Activated naive CD8-positive, alpha-beta T cell treated with anti-CD3 and anti-CD28 coated beads, Interleukin-2, amount 50 U/mL, for 24 hours (primary cell): ENCODE results near the gene C3orf80.
"Not testable (repeated sequence)": the region's sequence is repeated elsewhere in the genome, so short reads cannot be mapped to it uniquely, and the experiment has no call there.

Source experiments
- ATAC-seq: fragments of 150-1000 bp; cut with Tn5 transposase; one replicate; pipeline ENCODE4 v1.10.0; 2021
- DNase-seq: peaks from one replicate; pipeline ENCODE4 v3.0.0; 2021
- H3K27ac Mint-ChIP-seq: one replicate; pipeline ENCODE4 v1.8.0; 2021; ENCODE audit warnings: mild to moderate bottlenecking, mixed read lengths
- H3K27me3 Mint-ChIP-seq: one replicate; pipeline ENCODE4 v1.8.0; 2021; ENCODE audit warnings: mixed read lengths
- H3K36me3 Mint-ChIP-seq: one replicate; pipeline ENCODE4 v1.8.0; 2021; ENCODE audit warnings: low read depth, mixed read lengths
- H3K4me1 Mint-ChIP-seq: one replicate; pipeline ENCODE4 v1.8.0; 2021; ENCODE audit warnings: mixed read lengths
- H3K4me3 Mint-ChIP-seq: one replicate; pipeline ENCODE4 v1.8.0; 2021; ENCODE audit warnings: mild to moderate bottlenecking, moderate library complexity, mixed read lengths
- H3K9me3 Mint-ChIP-seq: one replicate; pipeline ENCODE4 v1.8.0; 2021; ENCODE audit warnings: mixed read lengths

C3orf80 gene

DNA sequence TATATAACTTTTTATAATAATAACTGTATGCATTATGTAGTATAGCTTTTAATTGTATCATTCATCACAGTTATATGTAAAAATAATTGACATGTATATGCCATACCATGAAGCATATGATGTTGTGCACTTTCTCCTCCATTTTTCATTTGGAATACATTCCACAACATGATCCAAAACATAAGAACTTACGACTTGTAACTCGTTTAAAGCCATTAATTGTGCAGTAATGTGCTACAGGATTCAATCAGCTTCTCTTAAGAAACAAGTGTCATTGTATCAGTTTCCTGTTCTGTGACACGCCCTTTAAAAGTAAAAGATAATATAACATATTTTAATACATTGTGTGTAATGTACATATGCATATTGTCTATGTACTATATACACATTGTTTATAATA lies 2.2 kb downstream of the C3orf80 start:
- no peaks in the 10 kb centered on the region for H3K9me3 Mint-ChIP-seq
- no peak overlapping the region for H3K4me3 Mint-ChIP-seq
- DNase-seq = no peak
- ATAC-seq = no peak
- H3K27ac Mint-ChIP-seq = no peak overlapping the region
- H3K36me3 Mint-ChIP-seq = no peaks in the 10 kb centered on the region
- H3K27me3 Mint-ChIP-seq = peaks cover 53% of the 10 kb centered on the region
- H3K4me1 Mint-ChIP-seq = peaks cover 12% of the 10 kb centered on the region

DNA sequence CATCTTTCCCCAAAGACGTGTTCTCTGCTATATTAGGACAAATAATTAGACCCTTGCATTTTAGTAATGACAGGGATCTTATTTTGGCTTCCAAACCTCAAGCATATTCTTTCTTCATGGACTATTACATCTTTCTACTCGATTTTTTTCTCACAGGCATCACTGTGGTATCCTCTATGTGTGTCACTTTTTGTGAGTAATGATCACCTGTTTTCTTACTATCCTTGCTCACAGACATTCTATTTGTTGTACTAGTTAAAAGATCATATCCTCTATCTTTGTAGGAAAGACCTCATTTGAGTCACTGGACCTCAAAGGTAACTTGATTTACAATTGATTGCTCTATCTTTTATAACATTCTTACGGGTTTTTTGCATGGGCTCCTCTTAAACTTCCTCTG lies 6.8 kb downstream of the C3orf80 start:
- Mint-ChIP-seq H3K4me1 (no peaks in the 10 kb centered on the region), H3K4me3 (no peak overlapping the region), H3K27ac (no peak overlapping the region), H3K36me3 (no peaks in the 10 kb centered on the region), H3K9me3 (no peaks in the 10 kb centered on the region), H3K27me3 (peaks cover 24% of the 10 kb centered on the region)
- DNase-seq = no peak
- ATAC-seq = no peak

GRCh38 chr3:160240719-160241118 lies 15.5 kb downstream of the C3orf80 start:
- not testable (repeated sequence) for H3K27me3 Mint-ChIP-seq, ATAC-seq, H3K4me3 Mint-ChIP-seq, H3K4me1 Mint-ChIP-seq, H3K36me3 Mint-ChIP-seq, H3K27ac Mint-ChIP-seq, DNase-seq
- H3K9me3 Mint-ChIP-seq = peaks cover 14% of the 10 kb centered on the region

DNA sequence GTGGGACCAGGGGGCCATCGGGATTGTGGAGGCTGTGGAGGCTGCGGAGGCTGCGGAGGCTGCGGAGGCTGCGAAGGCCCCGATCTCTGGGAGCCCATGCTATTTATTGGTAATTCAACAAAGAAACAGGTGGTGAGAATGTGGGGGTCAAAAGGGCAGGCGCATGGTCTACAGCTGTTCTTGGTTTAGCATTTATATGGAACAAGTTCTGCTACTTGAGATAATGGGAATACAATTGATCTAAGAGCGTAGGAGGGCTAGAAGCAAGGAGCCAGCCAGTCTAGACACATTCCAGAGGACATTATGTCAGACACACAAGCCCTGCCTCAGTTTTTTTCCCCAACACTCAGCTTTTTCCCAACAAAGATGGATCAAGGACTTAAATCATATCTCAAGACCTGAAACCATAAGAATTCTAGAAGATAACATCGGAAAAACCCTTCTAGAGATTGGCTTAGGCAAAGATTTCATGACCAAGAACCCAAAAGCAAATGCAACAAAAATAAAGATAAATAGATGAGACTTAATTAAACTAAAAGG lies 20.1 kb downstream of the C3orf80 start:
- Mint-ChIP-seq H3K9me3 (peaks cover 14% of the 10 kb centered on the region), H3K4me1 (no peaks in the 10 kb centered on the region), H3K27me3 (peaks cover 3% of the 10 kb centered on the region), H3K27ac (no peak overlapping the region), H3K4me3 (no peak overlapping the region), H3K36me3 (no peaks in the 10 kb centered on the region)
- ATAC-seq (no peak), DNase-seq (no peak)

DNA sequence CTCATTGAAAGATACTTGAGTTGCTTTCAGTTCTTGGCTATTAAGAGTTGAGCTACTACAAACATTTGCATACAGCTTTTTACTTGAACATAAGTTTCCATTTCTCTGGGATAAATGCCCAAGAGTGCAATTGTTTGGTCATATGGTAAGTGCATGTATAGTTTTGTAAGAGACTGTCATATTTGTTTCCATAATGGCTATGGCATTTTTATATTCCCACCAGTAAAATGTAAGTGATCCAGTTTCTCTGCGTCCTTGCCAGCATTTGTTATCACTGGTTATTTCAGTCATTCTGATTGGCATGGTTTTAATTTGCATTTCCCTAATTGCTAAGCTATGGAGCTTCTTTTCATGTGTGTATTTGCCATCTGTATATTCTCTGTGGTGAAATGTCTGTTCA lies 22.5 kb downstream of the C3orf80 start:
- Mint-ChIP-seq H3K4me1 (no peaks in the 10 kb centered on the region), H3K4me3 (no peak overlapping the region), H3K36me3 (no peaks in the 10 kb centered on the region), H3K27ac (no peak overlapping the region), H3K9me3 (peaks cover 13% of the 10 kb centered on the region), H3K27me3 (no peaks in the 10 kb centered on the region)
- ATAC-seq (no peak), DNase-seq (no peak)

DNA sequence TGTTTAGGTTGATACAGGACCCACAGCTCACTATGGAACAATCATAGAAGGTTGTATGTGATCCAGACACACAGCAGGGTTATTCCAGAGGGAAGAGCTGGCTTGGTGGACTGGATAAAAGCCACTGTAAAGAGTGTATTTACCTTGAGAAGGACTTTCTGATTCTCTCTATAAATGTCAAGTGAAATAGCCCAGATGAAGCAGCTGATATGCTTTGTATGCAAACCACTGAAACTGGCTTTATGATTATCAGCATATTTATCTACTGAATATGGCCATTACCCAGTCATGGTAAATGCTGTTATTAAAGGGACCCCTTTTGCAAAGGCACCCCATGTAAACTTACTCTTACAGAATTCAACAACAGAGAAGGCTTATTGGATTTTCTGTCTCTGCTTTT lies 28.1 kb downstream of the C3orf80 start:
- Mint-ChIP-seq H3K4me3 (no peak overlapping the region), H3K36me3 (peaks cover 4% of the 10 kb centered on the region)

GRCh38 chr3:160257606-160258005 lies 32.4 kb downstream of the C3orf80 start:
- no peaks in the 10 kb centered on the region for H3K27me3 Mint-ChIP-seq
- H3K36me3 Mint-ChIP-seq = peaks cover 6% of the 10 kb centered on the region
- H3K9me3 Mint-ChIP-seq = no peaks in the 10 kb centered on the region
- no peak for DNase-seq
- H3K27ac Mint-ChIP-seq = no peak overlapping the region
- H3K4me1 Mint-ChIP-seq = no peaks in the 10 kb centered on the region
- ATAC-seq = no peak
- H3K4me3 Mint-ChIP-seq = no peak overlapping the region

More for the DNA sequence above, 28.1 kb downstream of the C3orf80 start:
- Mint-ChIP-seq H3K27me3 (no peaks in the 10 kb centered on the region), H3K27ac (no peak overlapping the region), H3K9me3 (no peaks in the 10 kb centered on the region), H3K4me1 (no peaks in the 10 kb centered on the region)
- no peak for ATAC-seq
- no peak for DNase-seq

- H3K9me3 Mint-ChIP-seq = no peaks in the 10 kb centered on the region
- H3K4me1 Mint-ChIP-seq = no peaks in the 10 kb centered on the region
- no peak overlapping the region for H3K4me3 Mint-ChIP-seq
- ATAC-seq = no peak
- DNase-seq = no peak
- H3K36me3 Mint-ChIP-seq = peaks cover 6% of the 10 kb centered on the region
- no peak overlapping the region for H3K27ac Mint-ChIP-seq
- no peaks in the 10 kb centered on the region for H3K27me3 Mint-ChIP-seq
These were observed 34.4 kb downstream of the C3orf80 start for GRCh38 chr3:160259589-160259988.

DNA sequence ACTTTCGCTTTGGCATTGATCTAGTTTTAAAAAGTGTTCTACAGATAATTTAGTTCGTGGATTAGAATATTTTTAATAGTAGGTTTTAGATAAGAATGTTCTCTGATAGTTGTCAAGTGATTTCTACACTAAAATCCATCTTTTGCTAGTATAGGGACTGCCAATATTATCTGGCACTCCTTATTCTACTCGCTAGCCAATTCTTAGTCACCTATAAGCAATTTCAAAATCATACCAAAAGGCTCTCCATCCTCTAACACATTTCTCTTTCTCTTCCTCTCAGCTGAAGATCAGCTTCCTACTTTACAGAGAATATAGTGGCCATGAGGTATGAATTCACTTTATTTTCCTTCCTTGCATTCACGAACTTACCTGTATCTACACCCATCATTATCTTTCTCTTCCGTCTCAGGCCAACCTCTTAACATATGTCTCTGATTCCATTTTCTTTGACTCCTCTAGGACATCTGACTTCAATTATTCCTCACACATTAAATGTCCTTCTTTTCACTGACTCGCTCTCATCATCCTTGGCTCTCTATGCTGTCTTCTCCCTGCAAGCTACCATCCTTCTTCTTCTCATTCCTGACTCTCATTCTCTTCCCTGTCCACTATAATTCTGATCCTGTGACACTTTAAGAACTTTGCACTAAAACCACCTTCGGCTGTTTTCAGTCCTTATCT lies 35.5 kb downstream of the C3orf80 start:
- no peak overlapping the region for H3K27ac Mint-ChIP-seq
- DNase-seq (no peak), ATAC-seq (no peak)
- H3K36me3 Mint-ChIP-seq = peaks cover 6% of the 10 kb centered on the region
- no peaks in the 10 kb centered on the region for H3K4me1 Mint-ChIP-seq
- H3K9me3 Mint-ChIP-seq = no peaks in the 10 kb centered on the region
- H3K4me3 Mint-ChIP-seq = no peak overlapping the region
- H3K27me3 Mint-ChIP-seq = no peaks in the 10 kb centered on the region

GRCh38 chr3:160265088-160265487 lies 39.9 kb downstream of the C3orf80 start:
- no peak overlapping the region for H3K4me3 Mint-ChIP-seq

More at GRCh38 chr3:160265088-160265487, 39.9 kb downstream of the C3orf80 start:
- no peaks in the 10 kb centered on the region for H3K4me1 Mint-ChIP-seq
- no peak for DNase-seq
- ATAC-seq = no peak
- H3K36me3 Mint-ChIP-seq = peaks cover 5% of the 10 kb centered on the region
- no peaks in the 10 kb centered on the region for H3K27me3 Mint-ChIP-seq
- H3K9me3 Mint-ChIP-seq = no peaks in the 10 kb centered on the region
- no peak overlapping the region for H3K27ac Mint-ChIP-seq
